Measurements from ENCODE around the gene SIPA1L3.
A peak's percentile ranks its signal among the peaks of the same experiment; 100 is the strongest.

The SIPA1L3 gene

DNA sequence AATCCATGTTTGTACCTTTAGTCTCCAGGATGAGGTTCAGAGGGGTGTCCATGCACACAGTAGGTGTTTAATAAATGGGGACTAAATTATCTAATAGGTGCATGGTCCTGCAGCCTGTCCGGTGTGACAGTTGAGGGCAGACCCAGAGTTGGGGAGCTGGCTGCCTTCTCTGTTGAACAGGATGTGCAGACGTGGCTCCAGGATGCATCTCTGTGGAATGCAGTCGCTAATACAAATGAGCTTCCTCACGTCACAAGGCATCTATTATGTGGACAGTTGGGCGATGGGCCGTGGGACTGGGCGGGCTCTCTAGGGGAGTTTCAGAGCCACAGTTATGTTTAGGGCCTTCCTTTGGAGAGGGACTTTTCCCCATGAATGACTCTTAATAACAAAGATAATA lies 71.0 kb downstream of the SIPA1L3 start:
- no peak for DNase-seq (ENCODE audit: low spot score)

DNA sequence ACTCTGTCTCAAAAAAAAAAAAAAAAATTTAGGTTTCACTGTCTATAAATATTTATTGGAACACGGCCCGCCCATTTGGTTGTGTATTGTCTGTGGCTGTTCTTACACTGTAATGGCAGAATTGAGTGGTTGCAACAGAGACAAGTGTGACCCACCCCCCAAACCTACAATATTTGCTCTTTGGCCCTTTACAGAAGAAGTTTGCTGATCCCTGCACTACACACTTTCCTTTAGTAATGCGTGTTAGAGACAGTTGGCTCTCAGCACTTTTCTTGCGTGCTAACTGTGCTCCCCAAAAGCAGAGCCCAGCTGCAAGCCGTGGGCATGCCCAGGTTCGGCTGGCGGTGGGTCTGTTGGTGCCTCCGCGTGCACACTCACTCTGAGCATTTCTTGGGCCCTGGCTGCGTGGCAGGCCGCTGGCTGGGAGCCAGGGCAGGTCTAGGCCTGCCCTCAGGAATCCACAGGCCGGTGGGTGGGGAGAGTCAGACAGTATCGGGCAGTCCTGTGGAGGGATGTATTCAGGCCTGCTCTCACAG lies 72.6 kb downstream of the SIPA1L3 start:
- no peak for DNase-seq (ENCODE audit: low spot score)

DNA sequence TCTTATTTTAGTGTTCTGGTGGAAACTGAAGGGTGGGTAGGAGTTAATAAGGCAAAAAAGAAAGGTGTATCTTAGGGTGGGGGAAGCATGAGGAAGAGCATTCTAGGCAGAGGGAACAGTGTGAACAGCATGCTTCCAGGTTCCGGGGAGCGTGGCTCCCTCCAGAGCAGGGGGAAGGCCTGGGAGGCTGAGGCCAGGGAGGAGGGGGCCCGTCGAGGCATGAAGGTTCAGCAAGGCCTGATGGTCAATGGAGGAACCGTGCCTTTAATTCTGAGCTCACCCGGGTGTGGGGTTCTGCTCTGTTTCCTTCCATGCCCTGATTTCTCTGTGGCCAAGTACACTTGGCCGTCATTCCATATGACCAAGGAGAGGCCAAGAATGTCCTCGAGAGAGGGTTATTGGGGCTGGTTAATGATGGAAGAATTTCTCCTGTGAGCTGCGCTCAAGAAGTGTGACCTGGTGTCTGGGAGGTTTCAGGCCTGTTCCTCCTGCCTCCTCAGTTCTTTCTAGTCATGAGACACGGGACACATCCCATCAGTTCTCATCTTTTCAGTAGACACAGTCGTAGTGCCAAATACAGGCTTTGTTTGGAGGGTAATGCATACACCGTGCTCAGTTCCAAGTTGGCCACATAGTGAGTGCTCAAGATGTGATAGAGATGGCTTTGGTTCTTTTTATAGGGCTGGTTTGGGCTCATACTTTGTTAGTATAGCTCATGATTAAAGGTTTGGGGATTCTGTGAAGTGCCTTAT lies 73.6 kb downstream of the SIPA1L3 start:
- DNase-seq (ENCODE audit: low spot score) = no peak

DNA sequence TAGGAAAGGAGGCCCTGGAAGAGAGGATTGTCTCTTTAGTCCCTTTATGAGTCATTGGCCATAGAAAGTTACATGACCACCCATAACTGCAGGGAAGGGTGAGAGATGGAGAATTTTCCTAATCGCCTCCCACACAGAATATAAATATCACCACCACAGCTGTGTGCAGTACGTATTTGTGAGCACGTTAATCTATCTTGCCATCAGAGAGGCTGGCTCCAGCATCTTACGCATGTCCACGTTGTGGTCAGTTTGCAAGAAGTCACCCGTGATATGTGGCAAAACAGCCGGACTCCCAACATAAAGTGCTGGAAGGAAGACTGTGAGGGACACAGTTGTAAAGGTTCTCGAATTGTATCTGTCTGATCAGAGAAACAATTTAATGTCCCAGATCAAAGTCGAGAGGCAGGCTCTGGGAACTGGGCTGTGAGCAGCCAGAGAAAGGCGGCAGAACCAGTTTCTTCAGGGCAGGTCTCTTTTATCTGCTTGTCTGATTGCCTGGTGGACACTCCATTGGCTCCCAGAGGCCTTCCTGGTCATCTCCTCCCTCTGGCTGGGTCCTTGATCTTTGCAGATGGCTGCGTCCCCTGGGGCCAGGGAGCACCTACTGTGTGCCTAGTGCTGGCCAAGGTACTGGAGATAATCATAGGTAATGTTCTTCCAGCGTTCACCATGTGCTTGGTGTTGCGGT lies 74.9 kb downstream of the SIPA1L3 start:
- no peak for DNase-seq (ENCODE audit: low spot score)

DNA sequence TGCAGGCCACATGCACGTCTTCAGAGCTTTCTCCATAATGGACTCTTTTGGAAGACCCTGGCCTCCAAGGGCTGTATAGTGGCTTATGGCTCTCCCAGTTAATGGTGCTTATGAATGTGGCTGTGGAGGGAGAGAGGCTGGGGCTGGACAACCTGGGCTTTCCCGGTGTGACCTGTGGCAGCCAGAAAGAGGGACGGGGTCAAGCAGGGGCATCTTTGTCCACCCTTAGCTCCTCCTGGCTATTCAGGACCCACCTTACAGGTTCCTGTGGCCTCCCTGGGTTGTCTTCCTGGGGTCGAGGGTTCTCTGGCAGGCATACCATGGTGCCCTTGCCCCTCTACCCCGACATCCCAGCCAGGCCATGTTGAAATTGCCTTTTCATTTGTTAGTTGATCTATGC lies 75.6 kb downstream of the SIPA1L3 start:
- no peak for DNase-seq (ENCODE audit: low spot score)

DNA sequence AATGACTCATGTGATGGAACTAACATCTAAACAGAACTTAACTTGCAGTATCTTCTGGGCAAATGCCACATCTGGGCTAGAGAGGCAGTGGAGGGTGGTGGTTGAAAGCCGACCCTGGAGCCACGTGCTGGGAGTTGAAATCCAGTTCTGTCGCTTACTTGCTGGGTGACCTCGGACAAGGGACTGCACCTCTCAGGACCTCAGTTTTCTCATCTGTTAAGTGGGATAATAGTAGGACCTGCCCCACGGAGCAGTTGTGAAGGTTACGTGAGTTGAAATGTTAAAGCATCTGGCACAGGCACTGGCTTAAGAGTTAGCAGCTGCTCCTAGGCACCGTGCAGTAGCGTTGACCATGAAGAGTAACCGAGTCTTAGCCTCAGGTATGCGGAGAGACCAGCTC lies 76.1 kb downstream of the SIPA1L3 start:
- no peak for DNase-seq (ENCODE audit: low spot score)

DNA sequence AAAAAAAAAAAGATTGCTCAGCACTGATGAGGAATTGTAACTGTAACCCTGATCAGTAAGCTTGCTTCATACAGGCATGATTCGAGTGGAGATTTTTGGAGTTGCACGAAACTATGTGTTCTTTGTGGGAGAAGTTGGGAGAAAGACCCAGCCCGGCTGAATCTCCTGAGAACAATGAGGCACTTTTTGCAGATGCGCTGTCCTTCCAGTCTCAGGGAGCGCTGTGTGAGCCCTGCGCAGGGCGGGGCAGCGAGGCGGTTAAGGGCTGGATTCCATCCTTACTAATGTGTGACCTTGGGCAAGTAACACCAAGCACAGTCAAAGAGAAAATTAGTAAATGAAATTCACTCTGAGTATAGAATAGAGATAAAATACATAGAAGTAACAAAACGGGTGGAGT lies 76.9 kb downstream of the SIPA1L3 start:
- DNase-seq (ENCODE audit: low spot score) = no peak

DNA sequence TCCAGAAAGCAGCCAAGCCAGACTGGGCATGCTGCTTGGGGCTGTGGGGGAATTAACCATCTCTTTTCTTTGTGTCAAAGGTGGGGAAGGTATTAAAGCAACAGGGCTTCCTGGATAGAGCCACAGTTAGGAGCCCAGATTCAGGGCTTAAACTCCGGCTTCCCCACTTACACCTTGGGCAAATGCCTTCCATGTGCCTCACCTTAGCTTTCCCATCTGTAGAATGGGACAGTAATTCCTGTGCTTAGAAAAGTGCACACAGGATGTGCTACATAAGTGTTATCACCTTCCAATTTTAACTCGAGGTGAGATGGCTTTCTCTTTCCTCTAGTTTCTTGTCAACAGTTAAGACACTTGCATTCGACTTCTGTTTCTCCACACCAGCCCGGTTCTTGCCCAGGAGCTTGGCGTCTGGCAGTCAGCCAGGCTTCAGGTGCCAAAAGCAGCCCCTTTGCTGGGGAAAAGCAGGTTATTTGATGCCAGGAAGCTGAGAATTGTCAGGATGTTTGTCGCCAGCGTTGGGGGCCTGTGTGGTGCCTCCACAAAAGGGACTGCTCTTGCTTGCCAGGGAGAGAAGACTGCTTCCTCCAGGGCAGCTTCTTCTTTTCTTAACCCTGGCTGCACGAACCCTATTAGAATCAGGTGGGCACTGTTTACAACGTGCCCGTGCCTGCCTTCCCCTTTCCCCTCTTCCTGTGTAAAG lies 79.2 kb downstream of the SIPA1L3 start:
- no peak for DNase-seq (ENCODE audit: low spot score)

DNA sequence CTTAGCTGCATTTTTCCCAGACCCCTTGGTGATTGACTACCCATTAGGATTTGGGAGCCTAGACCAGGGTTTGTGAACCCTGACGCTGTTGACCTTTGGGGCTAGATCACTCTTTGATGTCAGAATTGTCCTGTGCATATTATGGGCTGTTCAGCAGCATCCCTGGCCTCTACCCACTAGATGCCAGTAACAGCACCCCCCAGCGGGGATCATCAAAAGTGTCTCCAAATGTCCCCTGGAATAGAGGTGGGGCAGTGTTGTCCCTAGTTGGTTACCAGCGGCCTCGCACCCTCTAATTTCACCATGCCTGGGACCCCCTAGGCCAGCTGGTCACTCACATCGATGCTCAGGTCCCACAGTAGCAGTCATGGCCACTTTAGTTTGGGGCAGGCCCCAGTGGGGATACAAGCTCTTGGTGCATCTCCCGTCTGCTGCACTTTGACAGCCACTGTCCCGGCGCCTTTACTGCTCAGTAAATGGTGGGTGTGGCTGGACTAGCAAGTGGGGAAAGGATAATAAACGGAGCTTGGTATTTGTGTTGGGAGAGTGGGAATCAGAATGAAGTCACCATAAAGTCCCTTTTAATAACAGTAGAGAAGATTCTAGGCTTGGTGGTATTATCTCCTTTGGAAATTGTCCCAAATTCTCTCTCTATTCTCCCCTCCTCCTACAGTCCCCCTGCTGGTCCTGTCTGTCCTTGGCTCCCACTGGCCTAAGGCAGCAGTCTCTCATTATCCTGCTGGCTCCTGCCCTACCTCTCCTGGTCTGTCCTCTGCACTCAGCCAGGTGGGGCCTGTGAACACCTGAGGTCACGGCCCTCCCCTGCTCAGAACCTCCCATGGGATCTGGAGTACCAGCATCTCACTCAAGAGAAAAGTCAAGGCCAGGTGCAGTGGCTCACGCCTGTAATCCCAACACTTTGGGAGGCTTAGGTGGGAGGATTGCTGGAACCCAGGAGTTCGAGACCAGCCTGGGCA lies 80.6 kb downstream of the SIPA1L3 start:
- no peak for DNase-seq (ENCODE audit: low spot score)

DNA sequence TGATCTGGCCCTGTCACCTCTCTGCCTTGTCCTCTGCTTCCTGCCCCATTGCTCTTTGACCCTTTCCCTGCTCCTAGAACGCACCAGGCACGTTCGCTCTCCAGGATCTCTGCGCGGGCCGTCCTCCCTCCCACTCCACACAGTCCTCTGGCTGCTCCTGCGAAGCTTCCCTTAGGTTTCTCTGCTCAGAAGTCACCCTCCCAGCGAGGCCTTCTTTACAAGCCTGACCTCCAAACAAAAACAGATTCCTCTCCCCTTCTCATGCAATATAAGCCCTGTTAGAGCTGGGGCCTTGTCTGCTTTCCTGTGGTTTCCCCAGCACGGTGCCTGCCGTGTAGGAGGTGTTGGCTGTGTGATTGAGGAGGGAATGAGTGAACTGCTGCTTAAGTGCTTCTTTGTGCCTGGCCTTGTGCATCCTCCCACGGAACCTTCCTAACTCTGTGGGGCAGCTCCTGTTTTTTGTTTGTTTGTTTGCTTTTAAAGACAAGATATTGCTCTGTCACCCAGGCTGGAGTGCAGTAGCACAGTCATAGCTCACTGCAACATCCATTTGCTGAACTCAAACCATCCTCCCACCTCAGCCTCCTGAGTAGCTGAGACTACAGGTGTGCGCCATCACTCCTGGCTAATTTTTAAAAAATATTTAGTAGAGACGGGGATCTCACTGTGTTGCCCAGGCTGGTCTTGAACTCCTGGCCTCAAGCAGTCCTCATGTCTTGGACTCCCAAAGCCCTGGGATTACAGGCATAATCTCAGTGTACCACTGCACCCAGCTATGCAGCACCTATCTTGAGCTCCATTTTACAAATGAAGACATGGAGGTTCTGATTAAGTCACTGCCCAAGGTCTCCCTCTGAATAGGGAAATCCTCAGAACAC lies 82.0 kb downstream of the SIPA1L3 start:
- DNase-seq (ENCODE audit: low spot score) = no peak

DNA sequence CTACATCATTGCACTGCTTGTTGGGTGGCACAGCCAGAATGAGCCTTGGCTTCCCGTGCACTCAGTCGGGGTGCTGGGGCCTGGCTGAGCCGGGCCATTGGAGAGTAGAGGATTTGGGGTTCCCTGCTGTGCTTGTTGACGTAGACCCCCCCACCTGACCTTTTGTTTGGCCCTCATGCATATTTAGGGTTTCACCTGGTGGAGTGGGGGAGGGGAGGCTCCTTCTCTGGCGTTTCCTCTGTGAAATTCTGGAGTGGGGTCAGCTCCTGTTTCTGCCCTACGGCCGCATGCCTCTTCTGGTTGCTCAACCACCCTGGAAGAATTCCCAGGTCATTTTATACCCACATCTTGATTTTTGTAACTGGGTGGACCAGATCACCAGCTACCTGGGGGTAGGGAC lies 82.8 kb downstream of the SIPA1L3 start:
- no peak for DNase-seq (ENCODE audit: low spot score)

DNA sequence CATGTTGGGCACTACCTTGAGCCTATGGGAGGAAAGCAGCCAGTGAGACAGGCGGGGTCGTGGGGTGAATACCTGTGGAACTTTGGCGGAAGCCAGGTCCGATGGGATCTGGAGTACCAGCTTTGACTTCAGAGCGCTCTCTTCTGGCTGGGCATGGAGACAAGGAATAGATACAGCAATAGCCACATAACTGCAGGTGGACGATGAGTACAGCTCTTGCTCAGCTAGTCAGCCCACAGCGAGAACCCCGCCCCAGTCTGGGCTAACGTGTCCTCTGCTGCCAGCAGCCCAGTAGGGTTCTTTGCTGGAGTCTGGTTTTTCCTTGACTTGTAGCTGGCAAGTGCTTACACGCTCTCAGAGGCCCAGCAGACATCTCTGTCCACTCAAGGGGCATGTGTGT lies 83.4 kb downstream of the SIPA1L3 start:
- no peak for DNase-seq (ENCODE audit: low spot score)

DNA sequence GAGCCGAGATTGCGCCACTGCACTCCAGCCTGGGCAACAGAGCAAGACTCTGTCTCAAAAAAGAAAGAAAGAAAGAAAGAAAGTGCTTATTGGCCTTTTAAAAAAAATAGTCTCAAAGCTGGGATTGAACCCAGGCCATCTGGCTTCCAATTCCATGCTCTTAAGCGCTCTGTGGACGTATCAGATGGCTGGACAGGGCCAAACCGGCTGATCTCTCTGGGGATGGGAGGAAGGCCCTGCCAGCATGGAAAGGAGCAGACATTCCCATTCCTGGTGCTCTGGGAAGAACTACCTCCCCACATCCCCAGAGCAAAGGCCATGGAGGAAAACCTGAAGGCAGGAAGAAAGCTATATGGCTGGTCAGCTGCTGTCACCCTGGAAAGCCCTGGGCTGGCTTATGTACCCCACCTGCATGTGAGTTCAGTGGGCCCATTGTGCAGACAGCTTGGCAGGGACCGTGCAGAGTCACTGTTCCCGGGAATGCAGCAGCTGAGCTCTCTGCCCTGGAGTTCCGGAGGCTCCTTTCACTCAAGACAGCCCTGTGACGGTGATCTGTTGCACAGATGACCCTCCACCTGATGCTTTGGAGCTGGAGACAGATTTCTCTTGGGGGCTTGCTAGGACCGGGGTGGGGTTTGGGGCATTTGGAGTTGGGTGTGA lies 84.3 kb downstream of the SIPA1L3 start:
- no peak for DNase-seq (ENCODE audit: low spot score)

DNA sequence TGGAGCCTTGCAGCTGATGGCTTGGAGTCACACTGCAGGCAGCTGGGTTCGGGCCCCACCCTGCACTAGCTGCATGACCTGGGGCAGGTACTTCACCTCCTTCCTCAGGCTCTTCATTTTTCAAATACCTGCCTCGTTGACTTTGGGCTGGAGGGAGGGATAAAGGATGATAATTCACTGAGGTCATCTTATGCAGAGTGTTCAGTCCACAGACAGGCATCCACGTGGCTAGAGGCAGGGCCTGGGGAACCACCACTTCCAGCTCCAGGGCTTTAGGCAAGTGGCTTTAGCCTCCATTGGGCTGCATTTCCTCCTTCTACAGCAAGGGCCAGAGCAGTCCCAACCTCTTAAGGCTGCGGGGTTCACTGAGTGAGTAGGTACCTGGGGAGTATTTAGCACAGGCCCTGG lies 84.8 kb downstream of the SIPA1L3 start:
- DNase-seq (ENCODE audit: low spot score) = no peak

DNA sequence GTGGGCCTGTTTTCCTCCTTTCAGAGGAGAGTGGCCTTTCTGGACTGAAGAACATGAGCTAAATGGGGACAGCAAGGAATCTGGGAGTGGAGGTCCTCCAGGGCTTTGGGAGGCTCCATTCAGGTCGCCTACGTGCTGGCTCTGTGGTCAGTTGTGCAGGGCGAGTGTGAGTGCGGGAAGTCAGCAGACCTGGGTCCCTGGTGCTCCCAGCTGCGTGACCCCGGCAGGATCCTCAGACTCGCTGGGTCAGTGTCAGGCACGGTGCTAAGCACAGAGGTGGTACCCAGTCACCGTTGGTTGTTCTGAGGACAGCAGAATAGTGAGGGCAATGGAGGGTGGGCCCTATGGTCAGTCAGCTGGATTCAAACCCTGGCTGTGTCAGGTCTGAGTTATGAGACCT lies 85.8 kb downstream of the SIPA1L3 start:
- no peak for DNase-seq (ENCODE audit: low spot score)

DNA sequence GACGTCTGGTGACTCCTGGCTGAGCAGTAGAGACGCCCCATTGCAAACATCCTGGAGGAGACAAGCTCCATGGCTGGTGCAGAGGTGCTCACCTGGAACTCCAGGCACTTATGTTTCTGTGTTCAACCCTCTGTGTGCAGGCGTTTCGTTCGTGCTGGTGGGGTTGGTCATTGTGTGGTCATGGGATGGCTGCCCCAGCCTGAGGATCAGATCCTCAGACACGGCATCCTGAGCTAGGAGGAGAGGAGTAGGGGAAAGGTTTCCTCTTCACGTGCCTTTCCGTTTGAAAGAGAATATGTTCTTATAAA lies 87.8 kb downstream of the SIPA1L3 start:
- DNase-seq (ENCODE audit: low spot score) = no peak

DNA sequence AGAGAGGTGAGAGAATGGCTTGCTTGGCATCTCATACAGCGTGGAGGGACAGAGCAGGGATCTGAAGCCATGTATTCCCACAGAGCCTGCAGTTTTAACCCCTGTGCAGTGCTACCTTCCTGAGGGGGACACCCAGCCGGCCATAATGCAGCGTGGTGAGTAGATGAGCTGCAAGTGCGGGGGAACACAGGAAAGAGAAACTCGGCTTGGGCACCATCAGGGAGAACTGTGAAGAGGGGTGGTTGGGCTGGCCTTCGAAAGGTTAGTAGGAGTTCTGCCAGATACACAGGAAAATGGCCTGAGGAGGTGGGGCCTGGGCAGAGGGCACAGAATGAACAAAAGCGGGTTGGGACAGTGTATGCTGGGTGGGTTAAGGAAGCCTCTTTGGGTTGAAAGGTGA lies 88.3 kb downstream of the SIPA1L3 start:
- DNase-seq (ENCODE audit: low spot score) = no peak

DNA sequence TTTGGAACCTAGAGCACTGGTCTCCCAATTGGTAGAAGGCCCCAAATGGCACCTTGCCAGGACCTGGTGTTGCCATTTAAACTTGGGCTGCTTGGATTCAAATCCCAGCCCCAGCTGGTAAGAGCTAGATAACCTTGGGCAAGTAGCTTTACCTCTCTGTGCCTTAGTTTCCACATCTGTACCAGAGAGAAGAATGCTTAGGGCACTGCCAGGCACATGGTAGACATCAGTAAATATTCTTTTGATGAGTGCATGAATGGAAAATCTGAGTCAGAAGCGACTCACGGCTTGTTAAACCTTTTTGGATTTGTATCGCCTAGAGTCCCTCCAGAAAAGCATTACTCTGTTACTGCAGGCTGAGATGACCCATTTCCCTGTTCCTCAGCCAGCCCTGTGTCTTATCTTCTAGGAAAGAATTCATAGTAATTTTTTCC lies 90.9 kb downstream of the SIPA1L3 start:
- peak; percentile 32 for DNase-seq (ENCODE audit: low spot score)

DNA sequence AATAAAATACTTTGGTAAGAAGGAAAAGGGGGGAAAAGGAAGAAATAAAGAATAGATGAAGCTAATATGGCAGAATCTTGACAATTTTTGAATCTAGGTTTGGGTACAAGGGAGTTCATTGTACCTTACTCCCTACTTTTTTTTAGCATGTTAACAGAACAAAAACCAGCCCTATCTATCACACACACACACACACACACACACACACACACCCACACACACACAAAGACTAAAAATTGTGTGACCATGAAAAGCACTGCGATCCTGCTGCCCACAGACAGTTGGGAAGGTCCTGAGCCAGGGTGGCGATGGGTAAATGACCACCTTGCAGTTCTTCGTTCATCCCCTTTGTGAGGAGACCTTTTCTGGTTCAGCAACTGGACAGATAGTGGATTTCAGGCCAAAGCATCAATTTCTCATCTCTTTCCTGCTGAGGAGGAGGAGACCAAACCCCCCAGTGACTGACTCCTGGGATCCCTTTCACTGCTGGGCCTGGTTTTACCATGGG lies 91.8 kb downstream of the SIPA1L3 start:
- no peak for DNase-seq (ENCODE audit: low spot score)

All from activated CD4-positive, alpha-beta T cell treated with anti-CD3 and anti-CD28 coated beads, Interleukin-2, Interleukin-4, amounts not matched to agents 100 ng/mL and 50 ng/mL, durations not matched to agents 16 hours and 8 hours (primary cell).